ENCODE measurements around the gene PNPLA2. TPM values are rescaled to one million over a fixed set of nuclear protein-coding genes. Genes with fewer than 3 reads are reported as not detected.

The PNPLA2 gene
- total RNA-seq, 4 donors from 2014 or later, result 204 to 1,337 (median 369) TPM

DNA sequence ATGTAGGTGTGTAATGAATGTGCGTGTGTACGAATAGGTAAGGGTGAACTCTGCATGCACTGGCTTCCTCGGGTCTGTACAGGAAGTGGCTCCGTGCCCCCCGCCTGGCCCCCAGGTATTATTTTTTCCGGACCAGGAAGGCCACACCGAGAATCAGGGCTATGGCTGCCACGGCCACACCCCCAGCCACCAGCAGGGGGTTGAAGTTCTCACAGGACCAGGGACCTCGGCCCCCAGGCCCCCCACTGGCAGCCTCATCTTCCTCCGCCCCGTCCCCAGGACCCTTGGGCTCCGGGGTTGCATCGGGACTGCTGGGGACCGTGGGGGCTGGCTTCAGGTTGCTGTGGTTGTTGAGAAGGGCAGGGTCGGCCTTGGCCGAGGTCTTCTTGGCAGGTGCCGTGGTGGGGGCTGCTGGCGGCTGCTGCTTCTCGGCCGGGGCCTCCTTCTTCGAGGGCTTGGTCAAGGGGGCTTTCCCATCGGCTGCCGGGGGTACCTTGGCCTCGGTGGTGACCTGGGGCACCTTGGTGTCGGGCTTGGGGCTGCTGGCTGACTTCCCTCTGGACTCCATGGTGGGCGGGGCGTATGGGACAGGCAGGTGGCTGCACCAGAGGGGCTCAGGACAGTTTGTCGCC, 30.6 kb upstream of the PNPLA2 start:
- TF ChIP-seq, protein P1, sequence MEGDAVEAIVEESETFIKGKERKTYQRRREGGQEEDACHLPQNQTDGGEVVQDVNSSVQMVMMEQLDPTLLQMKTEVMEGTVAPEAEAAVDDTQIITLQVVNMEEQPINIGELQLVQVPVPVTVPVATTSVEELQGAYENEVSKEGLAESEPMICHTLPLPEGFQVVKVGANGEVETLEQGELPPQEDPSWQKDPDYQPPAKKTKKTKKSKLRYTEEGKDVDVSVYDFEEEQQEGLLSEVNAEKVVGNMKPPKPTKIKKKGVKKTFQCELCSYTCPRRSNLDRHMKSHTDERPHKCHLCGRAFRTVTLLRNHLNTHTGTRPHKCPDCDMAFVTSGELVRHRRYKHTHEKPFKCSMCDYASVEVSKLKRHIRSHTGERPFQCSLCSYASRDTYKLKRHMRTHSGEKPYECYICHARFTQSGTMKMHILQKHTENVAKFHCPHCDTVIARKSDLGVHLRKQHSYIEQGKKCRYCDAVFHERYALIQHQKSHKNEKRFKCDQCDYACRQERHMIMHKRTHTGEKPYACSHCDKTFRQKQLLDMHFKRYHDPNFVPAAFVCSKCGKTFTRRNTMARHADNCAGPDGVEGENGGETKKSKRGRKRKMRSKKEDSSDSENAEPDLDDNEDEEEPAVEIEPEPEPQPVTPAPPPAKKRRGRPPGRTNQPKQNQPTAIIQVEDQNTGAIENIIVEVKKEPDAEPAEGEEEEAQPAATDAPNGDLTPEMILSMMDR (IDR thresholded peaks at IDR 0.05; ENCODE audit: low read depth), result no peak

DNA sequence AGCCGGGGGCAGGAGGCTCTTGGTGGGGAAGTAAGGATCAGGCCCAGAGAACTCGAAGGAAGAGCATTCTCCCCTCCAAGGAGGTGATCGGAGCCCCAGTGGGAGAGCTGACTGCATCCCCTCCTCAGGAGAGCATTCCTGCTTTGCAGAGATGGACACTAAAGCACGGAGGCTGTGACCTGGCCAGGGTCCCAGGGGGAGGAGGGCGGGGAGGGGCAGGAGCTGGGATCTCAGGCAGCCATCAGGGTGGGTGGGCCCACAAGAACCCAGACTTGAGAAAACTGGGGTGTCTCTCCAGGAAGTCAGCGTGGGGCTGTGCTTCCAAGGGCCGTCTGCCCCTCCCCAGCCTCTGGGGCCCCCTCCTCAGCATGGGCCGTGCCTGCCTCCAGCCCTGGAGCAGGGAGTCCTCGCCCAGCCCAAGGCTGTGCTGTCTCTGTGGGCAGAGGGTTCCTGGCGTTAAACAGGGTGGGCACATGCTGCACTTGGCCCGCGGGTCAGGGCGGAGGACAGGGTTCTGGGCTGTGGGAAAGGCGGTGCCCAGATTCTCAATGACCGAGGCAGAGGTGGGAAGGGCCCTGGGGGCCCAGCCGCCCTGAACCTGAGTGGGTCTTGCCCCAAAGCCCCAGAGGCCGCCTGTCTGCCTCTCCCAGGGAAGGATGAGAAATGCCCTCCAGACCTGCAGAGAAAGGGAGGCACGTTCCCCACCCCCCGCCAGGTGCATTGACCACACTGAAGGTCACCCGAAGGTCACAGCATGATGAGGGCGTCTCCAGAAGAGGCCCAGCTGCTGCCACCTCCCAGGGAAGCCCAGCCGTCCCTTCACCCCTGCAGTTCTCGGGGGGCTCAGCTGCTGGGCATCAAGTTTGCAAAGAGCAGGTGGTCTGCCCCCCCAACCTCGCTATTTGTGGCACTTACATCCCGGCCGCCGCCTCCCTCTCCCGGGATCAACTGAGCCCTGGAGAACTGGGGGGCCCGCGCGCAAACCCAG, 29.5 kb upstream of the PNPLA2 start:
- TF ChIP-seq, protein P1 (IDR thresholded peaks at IDR 0.05; ENCODE audit: low read depth), result no peak

GRCh38 chr11:789943-790342, 28.8 kb upstream of the PNPLA2 start, which contains the start of gene CEND1:
TSS of gene CEND1 (minus strand) at chr11:790090. CDS start at chr11:788576, 1,514 bp downstream.
- TF ChIP-seq, protein P1 (IDR thresholded peaks at IDR 0.05; ENCODE audit: low read depth), result no peak

DNA sequence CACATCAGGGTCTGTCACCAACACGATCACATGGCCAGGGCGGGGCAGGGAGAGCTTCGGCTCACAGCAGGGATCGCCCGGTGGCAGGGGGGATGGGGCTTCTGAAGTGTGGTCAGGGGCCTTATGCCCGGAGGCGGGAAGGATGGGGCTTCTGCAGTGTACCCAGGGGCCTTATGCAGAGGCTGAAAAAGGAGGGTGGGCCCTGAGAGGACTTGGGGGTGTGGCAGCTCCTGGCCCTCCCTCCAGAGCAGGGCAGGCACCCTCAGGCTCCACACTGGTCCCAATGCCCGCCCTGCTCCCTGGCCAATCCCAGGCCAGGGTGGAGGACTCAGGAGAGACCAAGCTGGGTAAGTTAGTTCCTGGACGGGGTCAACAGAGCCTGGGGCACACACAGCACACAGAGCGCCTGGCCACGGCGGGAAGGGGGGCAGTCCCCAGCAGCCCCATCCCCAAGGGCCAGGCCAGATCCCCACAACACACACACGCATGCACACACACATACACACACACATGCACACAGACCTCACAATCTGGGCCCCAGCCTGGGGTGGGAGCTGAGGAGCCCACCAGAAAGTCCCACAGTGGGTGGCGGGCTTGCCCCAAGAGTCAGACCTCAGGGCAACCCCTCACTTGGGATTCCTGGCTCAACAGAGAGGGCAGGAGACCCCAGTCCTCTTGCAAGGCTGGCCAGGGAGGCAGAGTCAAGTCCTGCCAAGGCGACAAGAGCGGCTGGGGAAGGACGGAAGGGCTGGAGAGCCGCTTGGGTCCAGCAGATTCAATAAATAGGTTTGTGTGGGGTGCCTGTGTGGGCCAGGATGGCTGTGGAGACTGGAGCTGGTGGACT, 27.8 kb upstream of the PNPLA2 start:
- TF ChIP-seq, protein P1 (IDR thresholded peaks at IDR 0.05; ENCODE audit: low read depth), result no peak

- TF ChIP-seq, protein P1 (IDR thresholded peaks at IDR 0.05; ENCODE audit: low read depth), result no peak
Observed at GRCh38 chr11:791658-792534, 26.8 kb upstream of the PNPLA2 start.

DNA sequence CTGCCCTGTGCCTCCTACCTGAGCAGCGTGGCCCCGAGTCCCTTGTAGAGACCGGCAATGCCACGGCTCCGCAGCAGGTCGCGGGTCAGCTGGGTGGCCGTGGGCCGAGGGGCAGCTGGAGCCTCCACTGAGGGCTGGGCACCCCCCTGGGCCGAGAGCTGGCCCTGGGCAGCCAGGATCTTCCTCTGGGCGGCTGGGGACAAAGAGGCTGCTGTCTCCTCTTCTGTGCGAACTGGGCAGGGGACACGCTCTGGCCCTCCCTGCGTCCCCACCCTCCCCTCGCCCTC, 26.2 kb upstream of the PNPLA2 start:
- TF ChIP-seq, protein P1 (IDR thresholded peaks at IDR 0.05; ENCODE audit: low read depth), result no peak

All from subcutaneous adipose tissue (tissue), 4 donors.